Effector memory CD8-positive, alpha-beta T cell (primary cell): ENCODE measurements around the gene PPP2R2C.

ENCODE experiments used
- ATAC-seq: fragments of 150-1000 bp; cut with Tn5 transposase; replicated peaks from 2 replicates; pipeline ENCODE4 v1.10.0; 2021; ENCODE audit warnings: mild to moderate bottlenecking, moderate library complexity
- DNase-seq, 3 experiments: peaks; one replicate each; pipeline ENCODE4 v3.0.0; 2021
- H3K27ac Mint-ChIP-seq, 2 donors: one replicate each; pipeline ENCODE4 v1.8.0; 2022; ENCODE audit warnings: mild to moderate bottlenecking in 2 of 2, mixed read lengths in 2 of 2, moderate library complexity in 2 of 2
- H3K27me3 Mint-ChIP-seq, 2 donors: one replicate each; pipeline ENCODE4 v1.8.0; 2022; ENCODE audit warnings: mixed read lengths in 2 of 2
- H3K36me3 Mint-ChIP-seq: one replicate; pipeline ENCODE4 v1.8.0; 2022; ENCODE audit warnings: mild to moderate bottlenecking, moderate library complexity, mixed read lengths; ENCODE audit not compliant: insufficient read depth
- H3K4me1 Mint-ChIP-seq, 2 donors: one replicate each; pipeline ENCODE4 v1.8.0; 2022; ENCODE audit warnings: low read depth in 2 of 2, mixed read lengths in 2 of 2
- H3K4me3 Mint-ChIP-seq, 2 donors: one replicate each; pipeline ENCODE4 v1.8.0; 2022; ENCODE audit warnings: mild to moderate bottlenecking in 2 of 2, mixed read lengths in 2 of 2, moderate library complexity in 2 of 2
- H3K9me3 Mint-ChIP-seq, 2 donors: one replicate each; pipeline ENCODE4 v1.8.0; 2022; ENCODE audit warnings: mixed read lengths in 2 of 2

PPP2R2C gene

GRCh38 chr4:6454112-6454910, 18.1 kb downstream of the PPP2R2C start:
- no peaks in the 10 kb centered on the region for H3K36me3 Mint-ChIP-seq
- DNase-seq (no peak), ATAC-seq (no peak)
- no peak overlapping the region for H3K4me3 Mint-ChIP-seq
- peaks cover 67 to 87% of the 10 kb centered on the region in 2 donors for H3K27me3 Mint-ChIP-seq
- no peak overlapping the region for H3K27ac Mint-ChIP-seq
- no peaks in the 10 kb centered on the region for H3K4me1 Mint-ChIP-seq
- peaks cover under 1 to 11% of the 10 kb centered on the region in 2 donors for H3K9me3 Mint-ChIP-seq

- DNase-seq (no peak), ATAC-seq (no peak)
- no peak overlapping the region for H3K4me3 Mint-ChIP-seq
- no peak overlapping the region for H3K27ac Mint-ChIP-seq
- H3K4me1 Mint-ChIP-seq: no peaks in the 10 kb centered on the region
- peaks cover 0 to 9% of the 10 kb centered on the region in 2 donors for H3K9me3 Mint-ChIP-seq
- H3K36me3 Mint-ChIP-seq: no peaks in the 10 kb centered on the region
- peaks cover 61 to 87% of the 10 kb centered on the region in 2 donors for H3K27me3 Mint-ChIP-seq
These were observed 18.8 kb downstream of the PPP2R2C start for GRCh38 chr4:6453688-6453990.

- Mint-ChIP-seq H3K36me3 (no peaks in the 10 kb centered on the region), H3K4me3 (no peak overlapping the region), H3K9me3 (peaks cover 0 to 4% of the 10 kb centered on the region in 2 donors), H3K27me3 (peaks cover 59 to 87% of the 10 kb centered on the region in 2 donors), H3K27ac (no peak overlapping the region), H3K4me1 (no peaks in the 10 kb centered on the region)
- ATAC-seq: no peak
- no peak for DNase-seq
These were observed 19.3 kb downstream of the PPP2R2C start for GRCh38 chr4:6452897-6453687.

- Mint-ChIP-seq H3K27ac (no peak overlapping the region), H3K27me3 (peaks cover 55 to 89% of the 10 kb centered on the region in 2 donors), H3K4me3 (no peak overlapping the region), H3K4me1 (peaks cover 0 to 3% of the 10 kb centered on the region in 2 donors), H3K9me3 (no peaks in the 10 kb centered on the region), H3K36me3 (no peaks in the 10 kb centered on the region)
- ATAC-seq (no peak), DNase-seq (no peak)
These were observed 20.1 kb downstream of the PPP2R2C start for GRCh38 chr4:6452116-6452896.

GRCh38 chr4:6451309-6451708, 21.1 kb downstream of the PPP2R2C start:
- Mint-ChIP-seq H3K4me1 (peaks cover 3 to 4% of the 10 kb centered on the region in 2 donors), H3K9me3 (no peaks in the 10 kb centered on the region), H3K4me3 (no peak overlapping the region), H3K27ac (no peak overlapping the region), H3K36me3 (no peaks in the 10 kb centered on the region), H3K27me3 (peaks cover 60 to 98% of the 10 kb centered on the region in 2 donors)
- ATAC-seq (no peak), DNase-seq (no peak)

- ATAC-seq (no peak), DNase-seq (no peak)
- Mint-ChIP-seq H3K27ac (no peak overlapping the region), H3K4me3 (no peak overlapping the region), H3K4me1 (peaks cover 3 to 4% of the 10 kb centered on the region in 2 donors), H3K36me3 (no peaks in the 10 kb centered on the region), H3K9me3 (no peaks in the 10 kb centered on the region), H3K27me3 (peaks cover 60 to 98% of the 10 kb centered on the region in 2 donors)
These were observed 21.7 kb downstream of the PPP2R2C start for GRCh38 chr4:6450709-6451108.

- no peak overlapping the region for H3K27ac Mint-ChIP-seq
- H3K36me3 Mint-ChIP-seq: no peaks in the 10 kb centered on the region
- DNase-seq (no peak), ATAC-seq (no peak)
- peaks cover 51 to 91% of the 10 kb centered on the region in 2 donors for H3K27me3 Mint-ChIP-seq
- H3K4me1 Mint-ChIP-seq: peaks cover 3 to 4% of the 10 kb centered on the region in 2 donors
- H3K9me3 Mint-ChIP-seq: no peaks in the 10 kb centered on the region
- H3K4me3 Mint-ChIP-seq: no peak overlapping the region
These were observed 22.6 kb downstream of the PPP2R2C start for GRCh38 chr4:6449746-6450369.

GRCh38 chr4:6449335-6449734, 23.1 kb downstream of the PPP2R2C start:
- DNase-seq: no peak
- Mint-ChIP-seq H3K27me3 (peaks cover 47 to 85% of the 10 kb centered on the region in 2 donors), H3K9me3 (no peaks in the 10 kb centered on the region), H3K4me3 (no peak overlapping the region), H3K27ac (no peak overlapping the region), H3K36me3 (no peaks in the 10 kb centered on the region), H3K4me1 (peaks cover 3 to 4% of the 10 kb centered on the region in 2 donors)
- ATAC-seq: no peak

GRCh38 chr4:6448476-6449170, 23.8 kb downstream of the PPP2R2C start:
- Mint-ChIP-seq H3K27ac (no peak overlapping the region), H3K4me3 (no peak overlapping the region), H3K9me3 (no peaks in the 10 kb centered on the region), H3K4me1 (peaks cover 3 to 4% of the 10 kb centered on the region in 2 donors), H3K27me3 (peaks cover 40 to 78% of the 10 kb centered on the region in 2 donors), H3K36me3 (no peaks in the 10 kb centered on the region)
- DNase-seq (no peak), ATAC-seq (no peak)

GRCh38 chr4:6447672-6448171, 24.7 kb downstream of the PPP2R2C start:
- DNase-seq: no peak
- no peak for ATAC-seq
- Mint-ChIP-seq H3K4me3 (no peak overlapping the region), H3K4me1 (peaks cover 8% of the 10 kb centered on the region in 2 donors), H3K36me3 (peaks cover 5% of the 10 kb centered on the region), H3K27me3 (peaks cover 39 to 79% of the 10 kb centered on the region in 2 donors), H3K27ac (peak overlapping the region in 1 of 2 donors; percentile 51), H3K9me3 (no peaks in the 10 kb centered on the region)

- Mint-ChIP-seq H3K4me1 (peaks cover 8% of the 10 kb centered on the region in 2 donors), H3K4me3 (no peak overlapping the region), H3K27me3 (peaks cover 38 to 77% of the 10 kb centered on the region in 2 donors), H3K27ac (peak overlapping the region in 1 of 2 donors; percentile 51), H3K9me3 (no peaks in the 10 kb centered on the region), H3K36me3 (peaks cover 5% of the 10 kb centered on the region)
- ATAC-seq: no peak
- DNase-seq: no peak
These were observed 25.6 kb downstream of the PPP2R2C start for GRCh38 chr4:6446538-6447451.

- peaks cover 5% of the 10 kb centered on the region for H3K36me3 Mint-ChIP-seq
- peaks cover 8 to 10% of the 10 kb centered on the region in 2 donors for H3K4me1 Mint-ChIP-seq
- H3K4me3 Mint-ChIP-seq: no peak overlapping the region
- peaks cover 38 to 77% of the 10 kb centered on the region in 2 donors for H3K27me3 Mint-ChIP-seq
- H3K27ac Mint-ChIP-seq: no peak overlapping the region
- ATAC-seq (no peak), DNase-seq (no peak)
- H3K9me3 Mint-ChIP-seq: no peaks in the 10 kb centered on the region
These were observed 26.3 kb downstream of the PPP2R2C start for GRCh38 chr4:6446130-6446482.
